Spleen (tissue), 7 donors: ENCODE results near the gene EPHA5.

Source experiments
- CTCF ChIP-seq, 11 experiments: fragments of 200-600 bp in 7 of 11; fragments of 450-650 bp in 4 of 11; sonication (generic) in 4 of 11; IDR thresholded peaks in 8 of 11; conservative IDR thresholded peaks in 3 of 11; 1 replicate in 7 of 11; 2 replicates in 4 of 11; pipeline versions ENCODE4 v1.4.0 to v1.8.0; 2016 to 2021; ENCODE audit warnings: antibody characterized with exemption in 11 of 11, inconsistent platforms in 4 of 11, mild to moderate bottlenecking in 1 of 11
- POLR2A ChIP-seq, 3 donors: fragments of 450-650 bp; IDR thresholded peaks; one replicate each; pipeline ENCODE4 v1.5.1; 2017; ENCODE audit warnings: antibody characterized with exemption in 3 of 3, mild to moderate bottlenecking in 1 of 3
- POLR2AphosphoS5 ChIP-seq, 3 donors: sonication (generic); formaldehyde crosslinking; IDR thresholded peaks; one replicate each; pipeline ENCODE4 v1.5.1; 2017; ENCODE audit warnings: antibody characterized with exemption in 3 of 3
- donor health status: DM: no; HTN: no; CAD: no; lungs with moderate emphysema.
- donor health status: DM: no; HTN: no; CAD: no.
- donor health status: DM: no; HTN: no; CAD: no.

GRCh38 chr4:65450899-65451298 is 219.4 kb downstream of the EPHA5 start:
- TF ChIP-seq CTCF (IDR thresholded peaks at IDR 0.05 in 8 of 11, conservative IDR thresholded peaks at IDR 0.05 in 3 of 11) (no peak), POLR2A (IDR thresholded peaks at IDR 0.05) (no peak), POLR2AphosphoS5 (IDR thresholded peaks at IDR 0.05) (no peak)
